ENCODE data around the gene KATNAL2.

KATNAL2 gene

GRCh38 chr18:47036298-47036874, 119.0 kb downstream of the KATNAL2 start:
- peak; percentile 10 for DNase-seq

DNA sequence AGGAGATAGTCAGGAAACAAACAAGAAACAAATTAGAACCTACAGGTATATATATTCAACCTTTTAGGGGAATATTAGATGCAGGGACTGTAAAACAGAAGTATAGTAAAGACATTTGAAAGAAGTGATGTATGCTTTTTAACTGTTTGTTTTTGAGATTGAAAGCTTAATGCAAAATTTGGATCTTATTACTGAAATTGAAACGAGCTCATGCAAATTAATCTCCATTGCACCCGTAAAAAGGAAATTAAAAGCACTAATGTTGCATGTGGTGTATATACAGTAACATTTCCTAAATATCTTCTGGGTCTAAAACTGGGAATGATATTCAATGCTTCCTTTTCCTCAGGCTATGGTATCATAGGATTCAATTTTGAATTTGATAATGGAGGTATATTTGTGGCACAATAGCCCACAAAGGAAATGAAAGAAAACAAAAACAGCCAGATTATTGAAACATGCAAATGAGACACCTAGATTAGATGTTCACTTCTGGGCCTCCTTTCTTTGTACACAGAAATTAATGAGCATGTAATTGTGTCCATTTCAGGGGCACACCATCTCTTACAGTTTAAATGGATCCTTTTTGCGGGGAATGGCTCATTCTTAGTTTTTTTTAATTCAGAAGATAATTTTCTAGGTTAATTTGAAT, 119.7 kb downstream of the KATNAL2 start:
- DNase-seq = no peak

DNA sequence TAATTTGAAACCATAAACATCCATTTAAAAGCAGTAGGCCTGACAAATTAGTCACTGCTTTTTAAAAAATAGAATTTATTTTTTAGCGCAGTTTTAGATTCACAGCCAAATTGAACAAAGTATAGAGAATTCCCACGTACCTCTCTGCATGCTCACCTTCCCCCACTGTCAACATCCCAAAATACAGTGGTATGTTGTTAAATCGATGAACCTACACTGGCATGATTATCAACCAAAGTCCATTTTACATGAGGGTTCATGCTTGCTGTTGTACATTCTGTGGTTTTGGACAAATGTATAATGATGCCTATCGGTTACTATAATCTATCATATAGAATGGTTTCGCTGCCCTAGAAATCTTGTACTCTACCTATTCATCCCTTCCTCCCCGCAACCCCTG, 123.6 kb downstream of the KATNAL2 start:
- no peak for DNase-seq

- DNase-seq = no peak
These were observed 133.1 kb downstream of the KATNAL2 start for GRCh38 chr18:47050468-47050867.

- DNase-seq = no peak
These were observed 137.0 kb downstream of the KATNAL2 start for GRCh38 chr18:47054369-47054768.

GRCh38 chr18:47062471-47062870, 145.1 kb downstream of the KATNAL2 start:
- DNase-seq = no peak

GRCh38 chr18:47063096-47063495, 145.7 kb downstream of the KATNAL2 start:
- DNase-seq = no peak

DNA sequence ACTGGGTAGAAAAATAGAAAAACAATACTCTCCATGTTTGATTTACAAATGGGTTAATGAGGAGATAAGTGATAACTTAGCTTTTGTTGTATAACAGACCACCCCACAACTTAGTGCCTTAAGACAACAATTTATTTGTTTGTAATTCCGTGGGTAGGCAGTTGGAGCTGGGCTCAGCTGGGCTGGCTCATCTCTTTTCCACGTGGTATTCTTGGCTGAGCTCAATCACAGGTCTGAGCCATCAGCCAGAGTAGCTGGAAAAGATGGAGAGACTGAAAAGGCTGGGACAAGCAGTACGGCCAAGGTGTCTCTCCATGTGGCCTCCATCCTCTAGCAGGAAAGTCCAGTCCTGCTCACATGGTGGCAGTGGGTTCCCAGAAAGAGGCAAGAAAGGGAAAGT, 150.2 kb downstream of the KATNAL2 start:
- DNase-seq = no peak

- DNase-seq = no peak
These were observed 157.9 kb downstream of the KATNAL2 start for GRCh38 chr18:47075098-47075883.

DNA sequence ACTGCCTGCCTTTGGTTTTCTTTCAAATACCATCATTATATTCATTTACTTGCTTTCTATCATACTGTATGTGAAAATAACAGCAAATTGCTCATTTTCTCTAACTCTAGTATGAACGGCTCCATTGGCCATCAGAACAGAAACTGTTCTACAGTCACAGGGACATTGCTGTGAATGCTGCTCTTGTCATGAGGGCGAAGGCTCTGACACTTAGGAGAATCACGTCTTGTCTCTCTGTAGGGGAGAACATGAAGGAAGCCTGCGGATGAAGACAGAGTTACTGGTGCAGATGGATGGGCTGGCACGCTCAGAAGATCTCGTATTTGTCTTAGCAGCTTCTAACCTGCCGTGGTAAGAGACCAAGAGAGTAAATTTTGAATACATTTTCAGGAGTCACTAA, 159.7 kb downstream of the KATNAL2 start:
- no peak for DNase-seq

GRCh38 chr18:47080872-47081271, 163.5 kb downstream of the KATNAL2 start:
- DNase-seq = no peak

- DNase-seq = no peak
These were observed 164.2 kb downstream of the KATNAL2 start for GRCh38 chr18:47081578-47081977.

- DNase-seq = no peak
These were observed 170.3 kb downstream of the KATNAL2 start for GRCh38 chr18:47087676-47088075.

DNA sequence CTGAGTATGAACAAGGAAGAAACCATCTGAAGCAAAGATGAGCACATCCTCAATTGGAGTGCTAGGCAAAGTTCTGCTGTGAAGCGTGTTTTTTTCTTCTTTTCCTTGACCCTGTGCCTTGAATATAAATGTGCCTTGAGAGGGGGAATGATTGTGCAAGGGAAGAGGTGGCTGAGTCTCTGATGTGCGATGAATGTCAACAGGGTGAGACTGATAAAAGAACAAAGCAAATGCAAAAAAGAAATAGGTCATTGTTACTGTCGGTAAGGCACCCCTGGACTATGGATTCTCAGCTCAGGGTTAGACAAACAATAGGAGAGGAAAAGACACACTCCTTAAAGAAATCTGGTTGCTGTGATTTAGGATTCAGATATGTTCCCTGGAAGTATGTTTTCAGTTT, 178.4 kb downstream of the KATNAL2 start:
- DNase-seq = no peak

- peak; percentile 17 for DNase-seq
These were observed 182.9 kb downstream of the KATNAL2 start for GRCh38 chr18:47100212-47100831.

- DNase-seq = no peak
These were observed 191.0 kb downstream of the KATNAL2 start for GRCh38 chr18:47108373-47108772.

GRCh38 chr18:47108998-47109405, 191.6 kb downstream of the KATNAL2 start:
- DNase-seq = no peak

DNA sequence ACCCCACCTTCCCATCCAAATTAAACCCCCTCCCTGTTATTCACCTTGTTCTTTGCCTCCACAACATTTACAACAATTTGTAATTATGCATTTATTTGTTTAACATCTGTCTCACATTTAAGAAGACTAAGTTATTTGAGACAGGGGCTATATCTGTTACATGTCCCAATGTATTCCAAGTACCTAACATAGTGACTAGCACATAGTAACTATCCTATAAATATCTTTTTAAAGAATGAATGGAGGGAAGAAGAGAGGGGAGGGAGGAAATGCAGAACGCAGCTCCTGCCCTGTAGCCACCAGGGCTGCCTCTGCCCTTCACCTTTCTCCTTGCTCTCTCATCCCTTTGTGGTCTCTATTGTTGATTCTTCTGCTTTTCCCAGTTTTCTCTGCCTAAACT, 192.3 kb downstream of the KATNAL2 start:
- DNase-seq = no peak

DNA sequence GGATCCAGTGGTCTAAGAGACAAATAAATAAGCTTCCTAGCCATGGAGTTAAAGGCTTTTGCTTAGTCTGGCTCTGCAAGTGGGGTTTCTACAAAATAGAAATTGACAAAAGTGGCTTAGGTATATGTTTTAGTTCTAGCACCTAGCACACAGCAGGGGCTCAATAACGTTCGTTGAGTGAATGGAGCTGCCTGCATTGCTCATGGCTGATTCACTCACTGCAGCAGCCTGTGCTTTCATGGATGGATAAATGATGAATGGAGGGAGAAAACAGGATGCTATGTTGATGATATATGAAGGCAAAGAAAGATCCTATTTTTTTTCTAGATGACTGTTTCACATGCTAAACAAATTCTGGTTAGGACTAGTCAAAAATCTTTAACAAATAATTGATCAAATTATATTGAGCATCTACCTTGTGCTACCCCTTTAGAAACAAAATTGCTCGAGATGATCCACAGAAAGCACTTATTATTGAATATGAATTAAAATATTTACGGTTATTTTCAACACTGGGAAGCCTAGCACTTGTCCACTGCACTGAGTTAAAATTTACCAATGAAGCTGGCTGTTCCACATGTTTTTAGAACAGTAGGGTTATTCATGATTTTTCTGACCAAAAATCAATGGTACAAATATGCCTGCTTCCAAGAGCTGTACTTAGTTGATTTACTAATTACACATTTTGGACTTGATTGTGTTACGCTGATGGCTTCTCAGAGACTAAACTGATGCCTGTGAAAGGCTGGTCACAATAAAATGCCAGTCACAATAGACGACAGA, 193.3 kb downstream of the KATNAL2 start:
- no peak for DNase-seq

DNA sequence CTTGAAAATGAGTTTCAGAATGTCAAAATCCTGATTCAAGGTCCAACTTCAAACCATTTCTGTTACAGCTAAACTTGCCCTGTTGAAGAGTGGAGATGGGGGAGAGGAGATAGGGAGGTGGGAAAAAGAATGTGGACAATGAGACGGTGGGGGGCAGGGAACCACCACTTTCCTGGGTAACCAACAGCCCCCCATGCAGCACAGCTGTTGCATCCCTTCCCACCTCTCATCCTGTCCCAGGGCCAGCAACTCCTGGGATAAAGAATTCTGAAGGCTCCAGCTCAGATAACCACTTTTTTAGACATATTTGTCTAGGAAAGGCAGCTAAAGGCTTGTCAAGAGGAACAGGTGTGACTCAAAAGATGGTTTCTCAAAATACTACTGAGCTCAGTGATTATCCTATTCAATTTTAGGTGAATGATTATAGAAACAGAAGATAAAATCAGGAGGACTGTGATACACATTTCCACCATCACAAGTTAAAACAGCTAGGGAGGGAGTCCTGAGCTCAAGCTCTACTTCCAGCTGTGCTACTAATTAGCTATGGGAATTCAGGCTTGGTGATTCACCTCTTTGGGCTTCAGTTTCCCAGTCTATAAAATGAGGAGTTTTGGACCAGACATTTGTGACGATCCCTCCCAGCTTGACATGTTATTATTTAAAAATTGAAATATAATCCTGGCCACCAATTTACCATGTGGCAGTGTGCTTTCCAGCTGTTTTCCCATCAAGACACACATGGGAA, 196.6 kb downstream of the KATNAL2 start:
- DNase-seq = no peak

GRCh38 chr18:47115205-47115604, 197.8 kb downstream of the KATNAL2 start:
- no peak for DNase-seq

- DNase-seq = no peak
These were observed 201.6 kb downstream of the KATNAL2 start for GRCh38 chr18:47118981-47119380.
